C4-2B (cell line): ENCODE data around the gene MICAL3.

ENCODE experiments used
- H3K27ac ChIP-seq: fragments of 450-650 bp; 2 replicates; pipeline ENCODE4 v1.5.1; 2017
- CTCF ChIP-seq: fragments of 450-650 bp; conservative IDR thresholded peaks from 2 replicates; pipeline ENCODE4 v1.5.1; 2017; ENCODE audit warnings: mild to moderate bottlenecking
- ZFX ChIP-seq: fragments of 450-650 bp; IDR thresholded peaks from 2 replicates; pipeline ENCODE4 v1.6.1; 2017

The MICAL3 gene

GRCh38 chr22:17751596-17751995 lies 272.8 kb downstream of the MICAL3 start:
- H3K27ac ChIP-seq = no peak overlapping the region
- TF ChIP-seq CTCF = no peak
- TF ChIP-seq ZFX = no peak

GRCh38 chr22:17749605-17750395 lies 274.6 kb downstream of the MICAL3 start:
- TF ChIP-seq ZFX (no peak), CTCF (no peak)
- H3K27ac ChIP-seq = no peak overlapping the region

- H3K27ac ChIP-seq = no peak overlapping the region
- TF ChIP-seq CTCF (no peak), ZFX (no peak)
Measured at GRCh38 chr22:17748555-17749353, 275.6 kb downstream of the MICAL3 start.

DNA sequence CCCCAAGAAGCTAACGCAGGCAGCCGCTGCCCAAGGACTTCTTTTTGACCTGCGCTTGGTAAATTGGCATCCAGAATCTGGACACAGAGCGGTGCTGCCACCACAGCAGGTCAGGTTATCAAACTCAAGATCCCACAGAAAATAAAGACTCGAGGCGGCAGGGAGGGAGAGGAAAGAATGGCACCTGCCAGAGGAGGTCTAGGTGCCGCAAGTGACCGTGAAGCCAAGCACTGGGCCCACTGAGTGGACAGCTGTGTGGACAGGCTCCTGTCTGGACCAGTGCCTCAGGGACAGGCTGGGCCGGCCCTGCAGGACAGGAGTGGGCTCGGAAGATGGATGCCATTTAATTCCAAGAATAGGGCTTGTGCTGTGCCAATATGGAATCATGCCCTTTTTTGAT lies 277.4 kb downstream of the MICAL3 start:
- H3K27ac ChIP-seq = no peak overlapping the region
- TF ChIP-seq CTCF = no peak
- TF ChIP-seq ZFX = no peak

DNA sequence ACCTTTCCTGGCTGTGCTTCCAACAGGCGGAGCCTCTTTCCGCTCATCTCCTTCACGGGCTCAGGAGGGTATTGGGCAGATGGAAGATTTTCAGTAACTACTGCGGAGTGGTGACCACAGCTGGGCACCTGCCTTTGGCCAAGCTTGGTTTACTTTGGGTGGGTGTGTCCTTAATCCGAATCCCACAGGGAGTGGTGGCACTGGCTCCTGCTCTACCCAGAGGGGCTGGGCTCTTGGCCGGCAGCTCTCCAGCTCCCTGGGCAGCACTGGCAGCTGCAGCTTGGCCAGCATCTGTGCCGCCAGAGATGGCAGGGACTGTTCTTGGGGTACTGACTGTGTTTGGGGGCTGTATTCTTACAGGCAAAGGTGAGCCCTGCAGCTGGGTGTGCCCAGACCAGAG lies 279.9 kb downstream of the MICAL3 start:
- TF ChIP-seq ZFX (no peak), CTCF (no peak)
- H3K27ac ChIP-seq = no peak overlapping the region

- no peak overlapping the region for H3K27ac ChIP-seq
- no peak for TF ChIP-seq CTCF
- TF ChIP-seq ZFX = no peak
Measured at GRCh38 chr22:17743661-17744411, 280.5 kb downstream of the MICAL3 start.
